HG03066 (cell line): ENCODE results near the gene GTF2A2.
"Not testable (repeated sequence)": the region's sequence is repeated elsewhere in the genome, so short reads cannot be mapped to it uniquely, and the experiment has no call there.

ENCODE experiments used
- ATAC-seq: cut with Tn5 transposase; IDR thresholded peaks from one replicate; pipeline ENCODE4 v1.9.1; 2021; ENCODE audit warnings: low read depth; ENCODE audit not compliant: unreplicated experiment

Gene GTF2A2

GRCh38 chr15:59676565-59676964, 19.2 kb upstream of the GTF2A2 start:
- no peak for ATAC-seq

- ATAC-seq: no peak
These were observed 17.1 kb upstream of the GTF2A2 start for GRCh38 chr15:59674361-59674877.

GRCh38 chr15:59668556-59668955, 11.2 kb upstream of the GTF2A2 start:
- no peak for ATAC-seq

GRCh38 chr15:59662260-59662659, 4.9 kb upstream of the GTF2A2 start:
- no peak for ATAC-seq

- ATAC-seq: no peak
These were observed 2.1 kb upstream of the GTF2A2 start for GRCh38 chr15:59659366-59659765.

- ATAC-seq: no peak
These were observed 365 bp upstream of the GTF2A2 start for GRCh38 chr15:59657635-59658125.

- ATAC-seq: no peak
These were observed 3.3 kb downstream of the GTF2A2 start for GRCh38 chr15:59654046-59654445.

GRCh38 chr15:59649603-59650002, 7.7 kb downstream of the GTF2A2 start:
- ATAC-seq: no peak

- no peak for ATAC-seq
These were observed 10.2 kb downstream of the GTF2A2 start for GRCh38 chr15:59647085-59647484.

GRCh38 chr15:59646277-59646676, 11.0 kb downstream of the GTF2A2 start:
- ATAC-seq: no peak

- not testable (repeated sequence) for ATAC-seq
These were observed 11.5 kb downstream of the GTF2A2 start for GRCh38 chr15:59645812-59646211.

- no peak for ATAC-seq
These were observed 12.6 kb downstream of the GTF2A2 start for GRCh38 chr15:59644756-59645155.

GRCh38 chr15:59642351-59642750, 15.0 kb downstream of the GTF2A2 start:
- no peak for ATAC-seq

- ATAC-seq: not testable (repeated sequence)
These were observed 19.8 kb downstream of the GTF2A2 start for GRCh38 chr15:59637507-59637906.

- ATAC-seq: no peak
These were observed 21.1 kb downstream of the GTF2A2 start for GRCh38 chr15:59636184-59636583.

GRCh38 chr15:59632714-59633113, 24.6 kb downstream of the GTF2A2 start:
- no peak for ATAC-seq

- ATAC-seq: no peak
These were observed 35.0 kb downstream of the GTF2A2 start for GRCh38 chr15:59622289-59622688.

- ATAC-seq: no peak
These were observed 38.9 kb downstream of the GTF2A2 start for GRCh38 chr15:59618406-59618805.

GRCh38 chr15:59616379-59616778, 40.9 kb downstream of the GTF2A2 start:
- ATAC-seq: no peak

GRCh38 chr15:59615661-59616060, 41.7 kb downstream of the GTF2A2 start:
- ATAC-seq: no peak

GRCh38 chr15:59614153-59614552, 43.2 kb downstream of the GTF2A2 start:
- ATAC-seq: no peak

GRCh38 chr15:59611276-59612260, 45.7 kb downstream of the GTF2A2 start, which contains the start of gene GCNT3:
GCNT3 (plus strand) TSS chr15:59611783; CDS start chr15:59618239, 6,456 bp downstream.
- no peak for ATAC-seq
